ENCODE data around the gene PLOD1.
A peak's percentile ranks its signal among the peaks of the same experiment; 100 is the strongest.
"Not testable (repeated sequence)": the region's sequence is repeated elsewhere in the genome, so short reads cannot be mapped to it uniquely, and the experiment has no call there.

PLOD1 gene

GRCh38 chr1:11934302-11935056 is at the start of gene PLOD1:
Gene PLOD1, plus strand, starts transcription at chr1:11934717. Its CDS starts 63 bp downstream, at chr1:11934780.
- FAIRE-seq: no peak

- FAIRE-seq: no peak
Measured at GRCh38 chr1:11885916-11886315, 48.6 kb upstream of the PLOD1 start.

- no peak for FAIRE-seq
Measured at GRCh38 chr1:11886986-11887665, 47.4 kb upstream of the PLOD1 start.

- FAIRE-seq: no peak
Measured at GRCh38 chr1:11887666-11888007, 46.9 kb upstream of the PLOD1 start.

GRCh38 chr1:11888206-11888876 is 46.2 kb upstream of the PLOD1 start:
- FAIRE-seq: no peak

- FAIRE-seq: no peak
Measured at GRCh38 chr1:11888877-11889208, 45.7 kb upstream of the PLOD1 start.

GRCh38 chr1:11891433-11892186 is 42.9 kb upstream of the PLOD1 start:
- no peak for FAIRE-seq

- no peak for FAIRE-seq
Measured at GRCh38 chr1:11893907-11894251, 40.6 kb upstream of the PLOD1 start.

GRCh38 chr1:11894501-11894900 is 40.0 kb upstream of the PLOD1 start:
- FAIRE-seq: not testable (repeated sequence)

- FAIRE-seq: no peak
Measured at GRCh38 chr1:11898086-11898785, 36.3 kb upstream of the PLOD1 start.

GRCh38 chr1:11898831-11899467 is 35.6 kb upstream of the PLOD1 start:
- FAIRE-seq: no peak

GRCh38 chr1:11901446-11901845 is 33.1 kb upstream of the PLOD1 start:
- not testable (repeated sequence) for FAIRE-seq

GRCh38 chr1:11903210-11903609 is 31.3 kb upstream of the PLOD1 start:
- no peak for FAIRE-seq

GRCh38 chr1:11904156-11904555 is 30.4 kb upstream of the PLOD1 start:
- FAIRE-seq: not testable (repeated sequence)

GRCh38 chr1:11904978-11905377 is 29.5 kb upstream of the PLOD1 start:
- FAIRE-seq: no peak

- no peak for FAIRE-seq
Measured at GRCh38 chr1:11906870-11907269, 27.6 kb upstream of the PLOD1 start.

GRCh38 chr1:11907275-11908094 is 27.0 kb upstream of the PLOD1 start:
- peak; percentile 88 for FAIRE-seq

- FAIRE-seq: no peak
Measured at GRCh38 chr1:11908095-11908675, 26.3 kb upstream of the PLOD1 start.

- not testable (repeated sequence) for FAIRE-seq
Measured at GRCh38 chr1:11910914-11911228, 23.6 kb upstream of the PLOD1 start.

- no peak for FAIRE-seq
Measured at GRCh38 chr1:11912000-11912399, 22.5 kb upstream of the PLOD1 start.
